ENCODE results near the gene BPI.

DNA sequence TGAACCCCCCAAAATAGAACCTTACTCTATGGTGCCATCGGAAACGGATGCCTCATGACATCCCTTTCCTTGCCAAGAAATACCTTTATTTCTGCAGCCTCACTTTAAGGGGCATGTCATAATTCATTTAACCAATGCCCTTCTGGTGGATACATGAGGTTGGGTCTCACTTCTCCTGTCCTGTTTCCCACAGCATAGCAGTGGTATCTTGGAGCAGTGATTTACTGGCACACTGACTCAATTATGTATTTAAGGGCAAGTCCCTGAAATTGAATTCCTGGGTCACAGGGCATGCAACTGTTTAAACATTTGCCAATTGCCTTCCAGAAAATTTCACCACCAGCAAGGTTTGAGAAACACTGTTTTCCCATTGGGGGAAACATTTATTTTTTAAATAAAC is 41.7 kb downstream of the BPI start:
- TF ChIP-seq POLR2A (IDR thresholded peaks at IDR 0.05): no peak
- TF ChIP-seq, protein P1, sequence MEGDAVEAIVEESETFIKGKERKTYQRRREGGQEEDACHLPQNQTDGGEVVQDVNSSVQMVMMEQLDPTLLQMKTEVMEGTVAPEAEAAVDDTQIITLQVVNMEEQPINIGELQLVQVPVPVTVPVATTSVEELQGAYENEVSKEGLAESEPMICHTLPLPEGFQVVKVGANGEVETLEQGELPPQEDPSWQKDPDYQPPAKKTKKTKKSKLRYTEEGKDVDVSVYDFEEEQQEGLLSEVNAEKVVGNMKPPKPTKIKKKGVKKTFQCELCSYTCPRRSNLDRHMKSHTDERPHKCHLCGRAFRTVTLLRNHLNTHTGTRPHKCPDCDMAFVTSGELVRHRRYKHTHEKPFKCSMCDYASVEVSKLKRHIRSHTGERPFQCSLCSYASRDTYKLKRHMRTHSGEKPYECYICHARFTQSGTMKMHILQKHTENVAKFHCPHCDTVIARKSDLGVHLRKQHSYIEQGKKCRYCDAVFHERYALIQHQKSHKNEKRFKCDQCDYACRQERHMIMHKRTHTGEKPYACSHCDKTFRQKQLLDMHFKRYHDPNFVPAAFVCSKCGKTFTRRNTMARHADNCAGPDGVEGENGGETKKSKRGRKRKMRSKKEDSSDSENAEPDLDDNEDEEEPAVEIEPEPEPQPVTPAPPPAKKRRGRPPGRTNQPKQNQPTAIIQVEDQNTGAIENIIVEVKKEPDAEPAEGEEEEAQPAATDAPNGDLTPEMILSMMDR (IDR thresholded peaks at IDR 0.05): no peak
